ES-I3 (cell line): ENCODE results near the gene PCGF2.
A peak's percentile ranks its signal among the peaks of the same experiment; 100 is the strongest.

ENCODE experiments used
- H3K36me3 ChIP-seq: 2 replicates; pipeline ENCODE4 v1.6.1; 2013; ENCODE audit warnings: mild to moderate bottlenecking, low read length, control low read depth, moderate library complexity; ENCODE audit not compliant: insufficient read depth
- H3K4me1 ChIP-seq: 2 replicates; pipeline ENCODE4 v1.6.1; 2013; ENCODE audit warnings: mild to moderate bottlenecking, control low read depth, low read length; ENCODE audit not compliant: insufficient read depth
- H3K9ac ChIP-seq: 2 replicates; pipeline ENCODE4 v1.6.1; 2013; ENCODE audit warnings: low read depth, mild to moderate bottlenecking, low read length, moderate library complexity
- H3K9me3 ChIP-seq: 2 replicates; pipeline ENCODE4 v1.6.1; 2013; ENCODE audit warnings: mild to moderate bottlenecking, low read length, moderate library complexity; ENCODE audit not compliant: control insufficient read depth, insufficient read depth

Gene PCGF2

DNA sequence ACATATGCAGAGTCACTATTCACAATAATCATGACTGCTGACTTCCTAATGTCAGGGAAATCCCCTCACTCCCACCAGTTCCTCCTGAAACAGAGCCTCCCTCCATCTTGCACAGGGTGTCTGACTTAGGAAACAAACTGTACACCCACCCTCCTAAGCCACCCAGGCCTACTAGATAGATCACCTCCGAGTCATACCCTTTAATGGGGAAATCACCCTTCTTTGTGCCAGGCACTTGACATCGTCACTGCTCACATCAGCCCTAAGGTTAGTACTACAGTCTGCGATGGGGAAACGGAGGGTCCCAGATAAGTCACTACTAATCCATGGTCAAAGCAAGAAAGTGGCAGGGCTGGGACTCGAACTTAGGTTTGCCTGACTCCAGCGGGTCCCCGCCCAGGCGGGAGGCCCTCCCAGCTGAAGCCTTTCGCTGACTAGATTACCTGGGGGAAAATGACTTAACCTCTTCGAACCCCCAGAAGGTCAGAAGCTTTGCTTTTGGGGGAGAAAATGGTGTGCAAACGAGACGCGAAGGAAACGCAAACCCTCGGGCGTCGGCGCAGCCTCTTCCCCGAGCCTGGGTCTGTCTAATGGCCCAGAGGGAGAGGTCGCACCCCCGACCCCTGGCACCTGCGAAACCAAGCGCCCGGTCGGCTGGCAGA, 46.5 kb downstream of the PCGF2 start:
- peaks cover 10% of the 10 kb centered on the region; the same call in 1 of the 2 replicates for H3K4me1 ChIP-seq
- no peaks in the 10 kb centered on the region for H3K36me3 ChIP-seq
- H3K9ac ChIP-seq = peak overlapping the region; percentile 49
- H3K9me3 ChIP-seq = no peaks in the 10 kb centered on the region

DNA sequence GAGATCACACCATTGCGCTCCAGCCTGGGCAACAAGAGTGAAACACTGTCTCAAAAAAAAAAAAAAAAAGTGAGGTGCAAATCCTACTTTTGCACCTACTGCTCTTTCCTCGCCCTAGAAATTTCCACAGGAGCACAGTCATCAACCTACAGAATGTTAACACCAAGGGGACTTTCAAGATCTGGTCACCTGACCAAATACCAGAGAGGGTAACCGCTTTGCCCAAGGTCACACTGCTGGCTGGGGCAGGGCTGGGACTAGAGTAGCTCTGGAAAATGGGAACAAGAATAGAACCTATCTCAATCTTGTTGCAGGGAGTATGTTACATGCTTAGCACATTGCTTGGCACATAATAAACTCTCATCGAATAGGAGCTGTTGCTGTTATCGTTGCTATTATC, 49.4 kb downstream of the PCGF2 start:
- H3K36me3 ChIP-seq = no peaks in the 10 kb centered on the region
- peaks cover 10% of the 10 kb centered on the region; the same call in 1 of the 2 replicates for H3K4me1 ChIP-seq
- H3K9ac ChIP-seq = no peak overlapping the region
- no peaks in the 10 kb centered on the region for H3K9me3 ChIP-seq

DNA sequence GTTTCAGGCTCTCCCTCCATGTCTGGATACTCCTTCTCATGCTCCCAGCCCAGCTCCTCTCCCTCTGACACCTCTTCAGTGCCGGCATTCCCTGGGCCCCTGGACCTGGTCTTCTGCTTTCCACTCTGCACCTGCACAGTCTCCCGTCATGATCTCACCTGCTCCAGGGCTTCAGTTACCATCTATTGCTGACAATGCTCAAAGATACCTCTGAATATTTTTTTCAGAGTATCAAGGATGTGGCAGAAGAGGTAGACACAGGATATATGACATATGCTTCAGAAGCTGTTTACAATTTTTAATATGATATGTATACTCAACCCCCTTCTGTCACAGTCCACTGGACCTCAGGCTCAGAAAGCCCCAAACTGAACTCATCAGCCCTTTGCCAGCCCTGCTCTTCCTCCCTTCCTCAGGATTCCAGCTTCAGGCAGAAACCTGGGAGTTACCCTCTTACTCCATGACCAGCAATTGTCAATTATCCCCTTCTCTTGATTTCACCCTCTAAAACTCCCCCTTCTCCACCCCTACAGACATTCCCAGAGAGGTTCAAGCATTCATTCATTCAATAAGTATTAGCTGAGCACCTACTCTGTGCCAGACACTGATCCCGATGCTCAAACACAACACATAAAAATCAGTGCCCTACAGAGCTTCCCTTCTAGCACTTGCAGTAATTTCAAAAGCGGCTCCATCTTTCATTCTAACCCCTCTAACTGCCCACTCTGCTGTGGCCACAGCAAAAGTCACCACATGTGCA, 50.9 kb downstream of the PCGF2 start:
- Histone ChIP-seq H3K36me3 (no peaks in the 10 kb centered on the region), H3K9ac (no peak overlapping the region), H3K9me3 (no peaks in the 10 kb centered on the region), H3K4me1 (peaks cover 10% of the 10 kb centered on the region; the same call in 1 of the 2 replicates)

DNA sequence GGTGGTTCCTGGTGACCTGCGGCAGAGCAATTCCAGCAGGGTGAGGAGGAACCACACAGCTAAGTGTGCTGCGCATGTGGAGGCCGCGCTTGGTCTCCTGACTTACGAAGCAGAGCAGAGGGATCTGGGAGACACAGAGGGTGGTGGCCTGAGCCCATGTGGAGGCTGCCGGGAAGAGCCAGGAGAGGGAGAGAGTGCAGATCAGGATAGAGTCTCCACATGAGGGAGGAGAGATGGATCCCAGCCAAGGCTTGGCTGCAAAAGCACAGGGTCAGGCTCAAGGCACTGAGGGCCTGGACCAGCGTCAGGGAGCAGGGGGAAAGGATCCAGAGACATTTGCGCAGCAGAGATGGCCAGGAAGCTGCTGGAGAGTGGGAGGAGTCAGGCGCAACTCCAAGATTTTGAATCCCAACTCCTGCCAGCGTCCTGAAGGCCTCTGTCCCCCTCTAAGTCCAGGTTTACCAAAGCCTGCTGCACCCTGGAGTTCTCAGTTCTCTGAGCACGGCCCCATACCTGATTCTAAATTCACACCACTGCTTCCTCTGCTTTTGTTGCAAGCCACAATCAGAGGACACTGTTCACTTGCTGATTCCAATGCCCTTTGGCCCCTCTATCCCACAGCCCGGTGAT, 54.3 kb downstream of the PCGF2 start:
- H3K36me3 ChIP-seq = no peaks in the 10 kb centered on the region
- H3K9ac ChIP-seq = no peak overlapping the region
- H3K9me3 ChIP-seq = no peaks in the 10 kb centered on the region
- peaks cover 1% of the 10 kb centered on the region; the same call in 1 of the 2 replicates for H3K4me1 ChIP-seq

DNA sequence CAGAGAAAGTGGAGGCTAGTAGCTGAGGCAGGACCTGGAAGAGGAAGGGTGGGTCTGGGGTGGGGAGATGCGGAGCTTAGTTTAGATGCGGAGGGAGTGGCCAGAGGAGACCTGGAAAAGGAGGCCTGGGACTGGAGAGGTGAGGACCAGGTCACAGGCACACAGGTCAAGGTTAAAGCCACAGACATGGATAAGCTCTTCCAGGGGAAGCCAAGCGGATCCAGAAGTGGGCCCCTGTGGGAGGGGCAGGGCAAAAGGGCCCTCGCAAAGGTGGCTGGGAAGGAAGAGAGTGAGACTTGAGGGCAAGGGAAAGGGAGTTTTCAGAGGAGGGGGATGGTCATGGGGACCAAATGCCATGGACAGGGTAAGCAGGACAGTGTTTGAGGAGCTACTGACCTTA, 57.0 kb downstream of the PCGF2 start:
- Histone ChIP-seq H3K36me3 (no peaks in the 10 kb centered on the region), H3K4me1 (no peaks in the 10 kb centered on the region; the same call in 1 of the 2 replicates), H3K9ac (no peak overlapping the region), H3K9me3 (no peaks in the 10 kb centered on the region)

DNA sequence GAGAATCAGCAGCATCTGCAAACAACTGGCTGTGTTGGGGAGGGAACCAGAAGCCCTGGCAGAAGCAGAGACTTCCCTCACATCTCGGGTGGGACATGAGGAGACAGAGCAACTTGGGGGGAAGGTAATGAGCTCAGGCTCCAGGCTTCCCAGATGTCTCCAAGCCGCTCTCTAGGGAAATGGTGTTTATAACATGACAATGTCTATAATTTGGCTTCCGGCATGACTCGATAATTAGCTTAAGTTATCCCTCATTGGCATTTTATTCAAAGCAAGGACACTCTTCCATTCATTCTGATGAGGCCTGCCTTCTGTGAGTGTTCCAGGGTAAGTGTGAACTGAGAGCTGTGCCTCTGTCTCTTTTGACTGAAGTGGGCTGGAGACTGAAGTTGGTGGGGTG, 57.8 kb downstream of the PCGF2 start:
- no peaks in the 10 kb centered on the region for H3K9me3 ChIP-seq
- no peaks in the 10 kb centered on the region; the same call in 1 of the 2 replicates for H3K4me1 ChIP-seq
- H3K36me3 ChIP-seq = no peaks in the 10 kb centered on the region
- H3K9ac ChIP-seq = no peak overlapping the region

DNA sequence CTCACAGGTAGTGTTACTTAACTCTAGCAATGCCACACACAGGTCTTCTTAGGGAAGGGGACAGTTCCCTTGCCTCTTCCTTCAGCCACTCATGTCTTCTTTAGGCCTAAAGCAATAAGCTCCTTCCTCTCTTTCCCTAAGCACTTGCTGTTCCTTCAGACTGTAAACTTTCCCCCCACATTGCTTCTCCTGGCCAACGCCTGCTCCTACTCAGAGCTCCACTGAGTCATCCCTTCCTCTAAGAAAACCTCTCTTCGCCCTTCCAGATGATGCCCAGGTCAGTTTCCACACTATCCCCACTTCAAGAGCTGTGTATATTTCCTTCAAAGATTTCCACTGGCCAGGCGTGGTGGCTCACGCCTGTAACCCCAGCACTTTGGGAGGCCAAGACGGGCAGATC, 60.9 kb downstream of the PCGF2 start:
- Histone ChIP-seq H3K36me3 (no peaks in the 10 kb centered on the region), H3K9me3 (no peaks in the 10 kb centered on the region), H3K4me1 (no peaks in the 10 kb centered on the region; the same call in 1 of the 2 replicates), H3K9ac (no peak overlapping the region)

DNA sequence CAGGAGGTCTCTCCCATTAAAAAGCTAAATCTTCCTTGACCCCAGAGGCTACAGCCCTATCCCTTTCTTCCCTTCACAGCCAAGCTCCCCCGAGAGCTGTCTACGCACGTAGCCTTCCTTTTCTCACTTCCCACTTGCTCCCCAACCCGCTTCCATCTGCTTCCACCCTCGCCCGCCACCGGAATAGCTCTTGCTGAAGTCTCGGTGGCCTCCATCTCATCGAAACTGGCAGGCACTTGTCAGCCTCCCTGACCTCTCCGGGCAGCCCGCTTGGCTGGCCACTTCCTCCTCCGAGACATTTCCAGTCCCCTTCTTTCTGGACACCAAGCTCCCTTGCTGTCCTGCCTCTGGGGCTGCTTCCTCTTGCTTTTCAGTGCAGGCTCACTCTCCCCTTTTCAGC, 62.6 kb downstream of the PCGF2 start:
- Histone ChIP-seq H3K4me1 (no peaks in the 10 kb centered on the region), H3K9ac (no peak overlapping the region), H3K9me3 (no peaks in the 10 kb centered on the region), H3K36me3 (no peaks in the 10 kb centered on the region)
